AML-193 (cell line): Measurements from ENCODE around the gene PTTG1IP.
A peak's percentile ranks its signal among the peaks of the same experiment; 100 is the strongest.
"Not testable (repeated sequence)": the region's sequence is repeated elsewhere in the genome, so short reads cannot be mapped to it uniquely, and the experiment has no call there.

Source experiments
- DNase-seq, 2 experiments: peaks; one replicate each; lab custom pipeline; 2025; lab: John Stamatoyannopoulos, UW

Gene PTTG1IP, protein sequence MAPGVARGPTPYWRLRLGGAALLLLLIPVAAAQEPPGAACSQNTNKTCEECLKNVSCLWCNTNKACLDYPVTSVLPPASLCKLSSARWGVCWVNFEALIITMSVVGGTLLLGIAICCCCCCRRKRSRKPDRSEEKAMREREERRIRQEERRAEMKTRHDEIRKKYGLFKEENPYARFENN

DNA sequence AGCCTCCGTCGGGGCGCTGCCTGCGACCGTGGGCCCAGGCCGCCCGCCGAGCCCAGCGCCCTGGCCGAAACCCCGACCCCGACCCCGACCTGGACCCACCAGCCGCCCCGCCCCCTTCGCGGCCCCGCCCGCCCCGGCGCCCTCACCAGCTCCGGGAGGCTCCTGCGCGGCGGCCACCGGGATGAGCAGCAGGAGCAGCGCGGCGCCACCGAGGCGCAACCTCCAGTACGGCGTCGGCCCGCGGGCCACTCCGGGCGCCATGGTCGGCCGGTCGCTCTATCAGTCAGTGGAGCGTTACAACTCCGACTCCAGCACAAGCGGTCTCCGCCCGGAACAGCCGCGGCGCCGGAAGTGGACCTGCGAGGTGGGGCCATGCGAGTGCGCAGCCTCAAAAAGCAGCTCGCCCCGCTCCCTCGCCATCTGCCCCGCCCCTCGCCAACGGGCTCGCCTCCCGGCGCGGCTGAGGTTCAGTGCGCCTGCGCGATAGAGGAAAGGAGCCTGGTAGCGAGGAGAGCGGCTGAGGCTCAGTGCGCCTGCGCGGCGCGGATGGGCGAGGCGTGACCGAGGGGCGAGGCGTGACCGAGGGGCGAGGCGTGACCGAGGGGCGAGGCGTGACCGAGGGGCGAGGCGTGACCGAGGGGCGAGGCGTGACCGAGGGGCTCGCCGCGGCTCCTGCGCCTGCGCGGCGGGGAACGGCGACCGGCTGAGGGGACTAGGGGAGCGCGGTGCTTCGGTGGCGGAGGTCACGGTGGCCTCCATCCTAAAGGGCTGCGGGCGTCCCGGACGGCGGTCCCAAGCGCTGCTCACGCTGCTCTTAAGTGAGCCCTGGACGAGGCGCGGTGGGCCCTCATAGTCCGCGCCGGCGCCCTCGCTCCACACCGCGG lies at the start of gene PTTG1IP:
PTTG1IP (minus strand) TSS at position 335 of the 884 bp plus-strand sequence; CDS start at position 261, 74 bp downstream.
- peak; percentile 88 to 91 for DNase-seq

DNA sequence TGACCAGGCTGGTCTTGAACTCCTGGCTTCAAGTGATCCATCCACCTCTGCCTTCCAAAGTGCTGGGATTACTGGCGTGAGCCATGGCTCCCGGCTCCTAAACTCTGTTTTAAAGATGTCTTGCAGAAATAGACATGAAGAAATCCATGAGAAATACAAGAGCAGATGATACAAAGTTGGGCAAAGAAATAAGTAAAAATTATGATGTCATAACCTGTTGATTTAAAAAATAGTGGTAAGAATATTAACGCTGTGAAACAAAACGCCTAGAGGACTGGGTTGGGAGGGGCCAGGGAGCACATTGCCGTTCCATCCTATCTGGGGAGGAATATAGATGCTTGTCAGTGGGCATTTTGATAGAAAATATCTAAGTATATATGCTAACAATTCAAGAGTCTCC lies 48.4 kb upstream of the PTTG1IP start:
- DNase-seq: no peak

DNA sequence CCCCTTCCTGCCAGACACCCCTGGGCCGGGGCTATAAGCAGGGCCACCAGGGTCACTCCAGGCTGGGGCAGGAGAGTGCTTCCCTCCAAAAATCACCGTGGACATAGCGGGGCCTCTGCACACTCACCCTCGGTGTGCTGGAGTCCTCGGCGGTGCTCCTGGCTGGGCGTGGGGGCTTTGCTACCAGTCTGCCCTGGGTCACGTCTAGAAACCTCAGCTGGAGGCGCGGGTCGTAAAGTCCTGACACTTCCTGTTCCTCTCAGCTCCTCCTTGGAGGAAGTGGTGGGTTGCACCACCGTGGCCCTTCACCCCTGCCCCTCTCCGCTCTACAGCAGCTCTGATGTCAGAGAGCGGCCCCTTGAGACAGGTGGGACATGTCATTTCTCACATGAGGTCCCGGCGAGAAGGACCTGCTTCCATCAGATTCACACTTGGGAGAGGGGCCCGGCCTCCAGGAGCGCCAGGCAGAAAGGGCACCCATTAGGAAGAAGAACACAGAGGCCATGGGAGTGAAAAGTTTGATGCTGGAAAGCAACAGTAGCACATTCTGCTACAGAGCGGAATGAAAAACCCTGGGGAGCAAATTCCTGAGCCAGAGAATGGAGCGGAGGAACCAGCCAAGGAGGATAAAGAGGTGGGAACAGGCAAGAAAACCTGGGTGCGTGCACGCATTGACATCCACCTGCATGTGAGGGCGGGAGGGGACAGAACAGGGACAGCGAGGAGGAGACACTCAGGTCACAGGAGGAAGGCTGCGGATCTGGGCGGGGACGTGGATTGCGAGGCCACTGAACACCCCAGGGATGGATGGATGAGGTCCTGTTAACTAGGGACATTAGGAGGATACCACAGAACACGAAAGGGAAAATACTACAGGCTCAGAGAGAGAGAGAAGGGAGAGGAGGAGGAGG lies 47.5 kb upstream of the PTTG1IP start, which contains the start of gene ITGB2:
ITGB2 (minus strand) TSS at position 206 of the 911 bp plus-strand sequence. CDS start 10,117 bp downstream, outside the sequence.
- DNase-seq: peak; percentile 62 to 75

DNA sequence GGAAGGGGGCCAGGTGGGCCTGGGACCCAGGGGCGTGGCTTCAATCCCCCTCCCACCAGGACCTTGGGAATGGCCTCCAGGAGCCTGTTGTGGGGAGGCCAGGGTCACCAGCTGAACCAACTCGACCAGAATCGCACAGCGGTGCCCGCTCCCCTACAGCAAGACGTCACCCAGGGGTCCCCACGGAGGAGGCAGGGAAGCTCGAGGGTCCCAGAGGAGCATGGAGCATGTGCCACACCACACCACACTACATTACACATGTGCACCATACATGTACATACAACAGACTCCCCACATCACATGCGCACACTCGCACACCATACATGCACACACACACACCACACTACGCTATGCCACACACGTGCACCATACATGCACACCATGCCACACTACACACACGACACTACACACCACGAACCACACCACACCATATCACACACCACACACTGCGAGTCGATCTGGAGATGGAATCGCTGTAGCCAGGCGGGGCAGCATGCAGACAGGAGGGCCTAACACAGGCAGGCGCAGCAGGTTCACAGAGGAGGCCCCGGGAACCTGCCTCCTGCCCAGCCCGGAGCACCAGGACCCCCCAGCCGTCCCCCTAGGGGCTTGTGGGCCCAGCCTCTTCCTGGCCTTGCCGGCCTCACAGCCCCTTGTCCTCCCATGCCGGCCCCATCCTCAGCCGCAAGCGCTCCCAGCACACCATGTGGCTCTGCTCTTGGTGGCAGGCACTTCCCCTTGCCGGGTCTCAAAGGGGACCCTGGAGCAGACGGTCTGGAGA lies 46.6 kb upstream of the PTTG1IP start:
- DNase-seq: no peak

DNA sequence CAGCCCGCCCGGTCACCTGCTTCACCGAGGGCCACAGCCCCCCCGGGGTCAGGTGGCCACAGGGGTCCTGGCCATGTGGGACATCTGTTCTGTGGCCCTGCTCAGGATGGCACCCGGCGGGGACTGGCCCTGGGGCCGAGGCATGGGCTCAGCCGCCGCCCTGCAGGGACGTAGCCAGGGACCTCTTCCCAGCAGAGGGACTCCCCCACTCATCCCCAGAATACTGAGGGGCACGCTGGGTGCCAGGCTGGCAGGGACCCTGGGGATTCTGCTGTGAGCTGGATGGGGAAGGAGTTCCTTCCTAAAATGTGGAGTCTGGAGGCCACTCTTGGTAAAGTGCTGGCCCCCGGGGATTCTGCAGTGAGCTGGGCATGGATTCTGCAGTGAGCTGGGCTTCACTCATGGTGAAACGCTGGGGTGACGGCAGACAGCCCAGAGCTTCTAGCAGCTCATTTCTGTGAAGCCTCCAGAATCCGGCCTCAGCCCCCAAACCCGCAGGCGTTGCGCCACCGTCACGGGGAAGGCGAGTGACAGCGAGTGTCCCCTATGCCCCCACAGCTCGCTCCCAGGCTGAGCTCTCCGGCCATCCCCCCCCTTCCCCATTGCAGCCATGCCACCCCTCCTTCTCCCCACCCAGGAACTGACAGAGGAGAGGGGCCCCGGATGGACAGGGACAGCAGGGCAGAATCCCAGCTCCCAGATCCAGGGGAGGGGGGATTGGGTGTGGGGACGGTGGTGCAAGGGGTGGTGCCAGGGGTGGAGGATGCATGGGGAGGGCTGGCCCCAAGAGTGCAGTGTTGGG lies 45.8 kb upstream of the PTTG1IP start:
- DNase-seq: peak; percentile 61 to 69

DNA sequence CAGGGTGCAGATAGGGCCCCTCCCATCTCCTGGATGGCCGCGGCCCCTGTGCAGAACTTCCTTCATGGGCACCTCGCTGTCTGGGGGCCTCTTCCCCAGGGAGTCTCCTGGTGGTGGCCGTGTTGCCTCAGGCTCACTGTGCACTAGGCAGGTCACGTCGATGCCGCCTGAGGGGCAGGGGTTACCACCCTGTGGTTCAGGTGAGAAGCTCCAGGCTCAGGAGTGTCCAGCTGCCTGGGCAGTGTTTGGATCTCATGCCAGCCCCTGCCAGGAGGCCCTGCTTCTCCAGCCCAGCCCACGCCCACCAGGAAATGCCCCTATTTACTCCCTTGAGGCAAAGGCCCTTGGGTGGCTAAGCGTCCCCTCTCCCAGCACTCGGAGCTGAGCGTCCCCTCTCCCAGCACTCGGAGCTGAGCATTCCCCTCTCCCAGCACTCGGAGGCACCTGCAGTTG lies 45.1 kb upstream of the PTTG1IP start:
- no peak for DNase-seq

DNA sequence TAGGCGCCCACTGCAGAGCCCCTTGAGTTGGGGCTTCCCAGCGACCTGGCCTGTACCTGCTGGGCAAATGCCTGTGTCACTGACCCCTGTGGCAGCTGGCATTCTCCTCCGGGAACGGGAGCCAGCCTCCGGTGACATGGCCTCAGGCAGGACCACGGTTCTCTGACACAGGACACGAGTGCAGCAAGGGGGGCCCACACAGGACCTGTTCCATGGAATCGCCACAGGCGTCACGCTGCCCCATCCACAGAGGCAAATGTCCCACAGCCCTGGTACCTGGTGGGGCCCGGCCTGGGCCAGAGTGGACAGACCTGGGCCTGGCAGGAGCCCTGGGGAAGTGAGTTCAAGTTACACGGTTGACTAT lies 44.6 kb upstream of the PTTG1IP start:
- DNase-seq: no peak

DNA sequence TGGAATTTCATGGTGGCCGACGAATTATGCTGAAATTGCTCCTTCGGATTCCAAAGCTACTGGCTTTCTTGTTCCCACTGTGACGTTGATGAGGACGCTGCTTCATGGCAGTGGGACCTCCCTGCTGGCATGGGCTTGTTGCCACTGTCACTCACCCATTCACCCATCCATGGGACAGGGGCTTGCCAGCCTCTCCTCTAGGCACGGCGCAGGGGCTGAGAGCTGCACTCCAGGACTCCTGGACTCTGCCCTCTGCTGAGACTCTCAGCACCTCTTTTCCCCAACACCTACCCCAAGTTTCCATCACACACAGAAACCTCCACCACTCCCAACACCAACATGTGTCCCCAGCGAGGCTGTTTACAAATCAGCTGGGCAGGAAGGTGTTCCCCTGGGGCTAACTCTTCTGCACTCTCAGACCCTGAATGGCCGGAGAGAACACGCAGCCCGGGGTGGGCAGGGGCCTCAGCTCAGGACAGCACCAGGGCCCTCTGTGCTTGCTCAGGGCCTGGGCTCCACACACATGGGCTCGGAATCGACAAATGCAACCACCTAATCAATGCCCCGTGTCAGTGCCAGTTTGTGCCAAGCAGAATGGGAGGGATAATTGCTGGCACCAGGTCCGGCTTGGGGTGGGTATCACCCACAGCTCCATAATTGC lies 44.1 kb upstream of the PTTG1IP start:
- no peak for DNase-seq

DNA sequence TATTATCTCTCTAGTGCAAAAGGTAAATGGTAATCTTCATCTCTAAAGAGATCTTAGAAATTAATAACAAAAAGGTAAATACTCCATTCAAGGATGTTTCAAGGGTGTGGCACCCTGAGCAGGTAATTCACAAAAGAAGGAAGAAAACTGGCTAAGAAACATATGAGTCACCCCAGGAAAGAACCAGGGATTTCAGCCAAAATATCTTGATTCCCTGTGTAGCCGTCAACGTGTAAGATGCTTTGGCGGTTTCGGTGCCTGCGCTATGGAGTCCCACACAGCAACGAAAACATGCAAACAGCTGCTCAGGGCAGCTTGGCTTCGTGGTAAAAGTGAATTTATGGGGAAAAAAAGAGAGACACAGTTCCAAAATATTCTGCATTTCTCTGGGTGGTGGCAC lies 43.5 kb upstream of the PTTG1IP start:
- no peak for DNase-seq

DNA sequence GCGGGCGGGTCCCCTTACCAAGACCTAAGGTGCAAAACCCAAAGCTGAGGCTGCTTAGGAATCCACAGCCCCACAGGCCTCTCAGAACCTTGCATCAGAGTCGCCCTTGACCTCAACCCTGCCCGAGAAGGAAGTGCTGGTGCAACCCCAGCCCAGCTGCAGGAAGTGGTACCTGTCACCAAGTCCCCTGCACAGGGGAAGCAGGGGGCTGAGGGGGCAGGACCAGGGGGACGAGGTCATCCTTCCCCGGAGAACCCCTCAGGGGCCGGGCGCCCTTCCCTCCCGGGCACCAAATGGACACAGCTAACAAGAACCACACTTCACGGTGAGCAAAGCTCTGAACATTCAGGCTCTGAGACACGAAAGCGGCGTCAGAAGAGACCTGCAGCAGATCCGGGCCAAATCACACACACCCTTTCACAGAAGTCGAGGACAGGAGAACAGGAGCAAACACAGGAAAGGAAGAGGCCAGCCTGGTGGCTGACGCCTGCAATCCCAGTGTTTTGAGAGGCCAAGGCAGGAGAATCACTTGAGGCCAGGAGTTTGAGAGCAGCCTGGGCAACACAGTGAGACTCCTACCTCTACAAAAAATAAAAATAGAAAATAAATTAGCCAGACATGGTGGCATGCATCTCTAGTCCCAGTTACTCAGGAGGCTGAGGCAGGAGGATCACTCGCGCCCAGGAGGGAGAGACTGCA lies 40.8 kb upstream of the PTTG1IP start:
- peak; percentile 76 to 81 for DNase-seq

DNA sequence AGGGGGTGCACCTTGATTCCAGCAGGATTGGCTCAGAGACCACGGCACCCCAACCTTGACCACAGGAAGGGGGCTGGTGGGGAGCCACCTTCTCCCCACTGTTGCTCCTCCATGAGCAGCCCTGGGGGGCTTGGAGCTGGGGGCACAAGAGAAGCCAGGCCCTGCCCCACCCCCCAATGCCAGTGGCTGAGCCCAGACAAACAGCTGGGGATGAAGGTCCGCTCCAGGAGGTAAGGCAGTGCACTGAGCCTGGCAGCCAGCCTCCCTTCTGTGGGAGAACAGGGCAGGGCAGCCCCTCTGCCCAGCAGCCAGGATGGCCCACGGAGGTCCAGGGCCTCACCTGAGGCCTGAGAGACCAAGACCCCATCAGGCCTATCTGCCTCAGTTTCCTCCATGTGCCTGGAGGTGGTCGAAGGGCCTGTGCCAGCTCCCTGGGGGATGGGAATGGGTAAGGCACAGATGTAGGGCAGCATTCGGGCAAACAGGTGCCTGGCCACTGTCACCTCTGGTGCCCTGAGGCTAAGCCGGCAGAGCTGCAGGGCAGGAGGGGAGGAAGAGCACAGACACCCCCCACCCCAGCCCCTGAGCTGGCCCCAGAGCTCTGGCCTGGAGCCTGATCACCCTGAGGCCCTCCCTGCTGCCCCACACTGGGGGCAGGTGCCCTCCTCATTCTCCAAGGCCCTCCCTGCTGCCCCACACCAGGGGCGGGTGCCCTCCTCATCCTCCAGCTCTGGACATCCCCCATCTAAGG lies 40.1 kb upstream of the PTTG1IP start:
- DNase-seq: no peak

DNA sequence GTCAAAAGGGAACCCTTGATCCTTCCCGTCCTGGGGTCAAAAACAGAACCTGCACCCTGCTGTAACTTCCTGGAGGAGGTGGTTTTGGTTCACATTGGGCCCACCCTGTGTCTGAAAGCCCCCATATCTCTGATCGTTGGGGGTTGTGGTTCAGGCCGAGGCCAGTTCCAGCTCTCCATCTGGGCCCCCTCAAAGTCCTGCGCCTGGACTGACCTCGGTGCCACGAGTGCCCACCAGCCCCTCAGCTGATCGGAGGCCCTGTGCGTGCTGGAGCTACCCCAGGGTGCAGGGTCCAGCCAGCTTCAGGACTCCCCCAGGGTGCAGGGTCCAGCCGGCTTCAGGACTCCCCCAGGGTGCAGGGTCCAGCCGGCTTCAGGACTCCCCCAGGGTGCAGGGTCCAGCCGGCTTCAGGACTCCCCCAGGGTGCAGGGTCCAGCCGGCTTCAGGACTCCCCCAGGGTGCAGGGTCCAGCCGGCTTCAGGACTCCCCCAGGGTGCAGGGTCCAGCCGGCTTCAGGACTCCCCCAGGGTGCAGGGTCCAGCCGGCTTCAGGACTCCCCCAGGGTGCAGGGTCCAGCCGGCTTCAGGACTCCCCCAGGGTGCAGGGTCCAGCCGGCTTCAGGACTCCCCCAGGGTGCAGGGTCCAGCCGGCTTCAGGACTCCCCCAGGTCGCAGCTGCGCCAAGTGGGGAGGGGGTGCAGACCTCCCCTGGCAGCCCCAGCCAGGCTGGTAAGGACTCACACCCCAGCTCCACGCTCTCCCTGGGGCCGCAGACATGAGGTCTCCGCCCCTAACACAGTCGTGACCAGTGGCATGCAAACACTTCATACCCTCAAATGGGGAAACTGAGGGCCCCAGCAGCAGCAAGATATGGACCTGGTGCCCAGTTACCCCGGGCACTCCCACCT lies 39.3 kb upstream of the PTTG1IP start:
- DNase-seq: not testable (repeated sequence)

DNA sequence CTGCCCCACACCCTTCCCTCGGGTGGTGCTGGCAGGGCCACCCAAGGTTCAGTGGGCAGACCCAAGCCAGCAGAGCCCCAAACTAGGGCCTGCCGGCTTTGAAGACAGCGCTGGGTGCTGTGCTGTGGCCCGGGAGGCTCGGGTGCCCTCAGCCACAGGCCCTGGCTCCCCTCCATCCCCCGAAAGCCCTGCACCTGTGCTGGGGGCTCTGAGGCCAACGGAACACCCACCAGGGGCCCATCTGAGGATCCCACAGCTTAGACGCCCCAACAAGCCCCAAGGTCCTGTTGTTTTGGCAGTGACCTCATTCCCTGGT lies 38.6 kb upstream of the PTTG1IP start:
- no peak for DNase-seq

DNA sequence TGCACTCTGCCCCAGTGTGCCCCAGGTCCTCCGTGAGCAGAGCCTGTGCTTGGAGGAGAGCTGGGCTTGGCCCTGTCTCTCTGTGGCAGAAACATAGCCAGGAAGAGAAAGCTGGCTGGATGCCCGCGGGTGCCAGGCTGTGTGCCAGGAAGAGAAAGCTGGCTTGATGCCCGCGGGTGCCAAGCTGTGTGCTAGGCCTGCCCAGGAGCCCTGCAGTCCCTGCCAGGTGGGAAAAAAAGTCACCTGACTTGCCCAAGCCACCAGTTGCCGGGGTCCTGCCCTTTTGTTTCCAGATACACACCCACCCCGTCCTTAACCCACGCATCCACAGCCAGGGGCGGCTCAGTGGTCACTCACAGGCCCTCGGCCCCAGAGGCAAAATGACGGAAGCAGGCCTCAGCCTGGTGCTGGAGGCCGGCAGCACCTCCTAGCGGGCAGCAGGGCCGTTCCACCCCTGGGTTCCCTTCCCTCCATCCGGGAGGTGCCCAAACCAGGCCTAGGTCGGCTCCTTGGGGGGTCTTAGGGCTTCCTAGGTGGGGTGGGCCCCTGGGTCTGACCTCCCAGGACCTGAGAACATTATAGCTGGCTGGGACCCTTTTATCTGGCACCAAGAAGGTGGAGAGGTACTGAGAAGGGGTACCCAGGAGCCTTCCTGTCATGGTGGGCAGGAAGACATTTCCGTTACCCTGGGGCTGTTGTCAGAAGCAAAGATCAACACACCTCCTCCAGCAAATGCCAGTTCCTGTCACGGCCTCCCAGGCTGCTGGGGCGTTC lies 38.1 kb upstream of the PTTG1IP start:
- DNase-seq: peak in 1 of 2 experiments; percentile 10

DNA sequence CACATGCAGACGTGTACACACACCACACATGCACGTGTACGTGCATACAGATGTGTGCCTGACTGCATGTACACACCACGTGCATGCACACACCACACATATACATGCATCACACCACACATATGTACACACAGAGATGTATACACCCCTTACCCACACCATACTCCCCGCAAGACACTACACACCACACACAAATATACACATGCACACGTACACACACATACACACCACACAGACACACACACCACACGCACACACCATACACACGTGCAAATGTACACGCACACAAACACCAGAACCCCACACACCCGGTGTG lies 37.5 kb upstream of the PTTG1IP start:
- DNase-seq: no peak

DNA sequence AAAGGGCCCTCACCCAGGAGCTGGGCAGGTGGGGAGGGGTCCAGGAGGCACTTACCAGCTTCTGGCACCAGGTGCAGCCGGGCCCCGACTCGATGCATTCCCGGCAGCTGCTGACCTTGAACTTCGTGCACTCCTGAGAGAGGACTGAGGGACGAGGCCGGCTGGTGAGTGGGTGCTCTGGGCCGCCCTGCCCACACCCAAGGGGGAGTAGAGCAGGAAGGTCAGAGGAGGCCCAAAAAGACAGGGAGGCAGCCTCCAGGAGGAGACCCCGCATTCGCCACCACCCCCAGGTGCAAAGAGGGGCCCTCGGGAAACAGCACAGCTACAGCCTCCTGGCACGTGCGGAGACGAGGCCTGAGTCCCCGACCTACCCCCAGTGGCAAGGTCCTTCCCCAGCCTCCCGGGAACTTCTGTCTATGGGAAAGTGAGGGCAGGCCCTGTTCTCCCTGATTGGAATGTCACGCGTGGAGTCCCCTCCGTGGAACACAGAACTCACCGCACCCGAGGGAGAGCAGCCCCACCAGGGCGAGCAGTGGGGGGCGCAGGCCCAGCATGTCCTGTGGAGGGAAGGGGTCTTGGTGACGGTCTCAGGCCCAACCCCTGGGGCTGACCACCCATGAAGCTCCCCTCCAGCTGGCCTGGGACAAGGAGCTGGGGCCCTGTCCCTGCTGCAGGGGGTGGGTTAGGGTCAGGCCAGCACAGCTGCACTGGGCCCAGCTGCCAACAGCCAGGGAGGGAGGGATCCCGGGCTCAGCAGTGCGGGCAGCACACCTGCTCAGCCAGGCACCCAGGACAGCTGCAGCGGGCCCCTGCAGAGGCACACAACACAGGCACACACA lies 37.0 kb upstream of the PTTG1IP start:
- DNase-seq: no peak
